Mucosa of descending colon (tissue), 3 donors: ENCODE measurements around the gene MMP3. TPM values are rescaled to one million over a fixed set of nuclear protein-coding genes. Genes with fewer than 3 reads are reported as not detected.

Experiments used
- ATAC-seq: fragments of 200-7000 bp; cut with Tn5 transposase; one replicate; pipeline ENCODE4 v1.9.1; 2020; ENCODE audit warnings: mild to moderate bottlenecking, moderate library complexity
- DNase-seq, 3 donors: peaks; one replicate each; pipeline ENCODE4 v3.0.0-alpha.2; 2020
- H3K36me3 ChIP-seq: fragments of 200-600 bp; one replicate; pipeline ENCODE4 v1.8.0; 2021; ENCODE audit warnings: low read depth, mild to moderate bottlenecking
- H3K4me1 ChIP-seq: fragments of 200-600 bp; one replicate; pipeline ENCODE4 v1.8.0; 2021; ENCODE audit warnings: low read depth, mild to moderate bottlenecking
- H3K4me3 ChIP-seq: fragments of 200-600 bp; one replicate; pipeline ENCODE4 v1.8.0; 2021; ENCODE audit warnings: mild to moderate bottlenecking
- H3K9me3 ChIP-seq: fragments of 200-600 bp; one replicate; pipeline ENCODE4 v1.8.0; 2021; ENCODE audit warnings: mild to moderate bottlenecking
- intact Hi-C, 2 donors: fragments of 100-400 bp; cut with DNase I in 1 of 2; cut with micrococcal nuclease in 1 of 2; formaldehyde crosslinking; loops; one replicate each; pipeline versions ENCODE4 v1.11.0 to v1.11.1; 2022; cut with DNase I, micrococcal nuclease
- total RNA-seq, 3 donors: library from RNA; stranded (reverse); fragmentation: NEBNext Ultra II Directional in 2 of 3; extraction: Animal tissue kit (Norgen Biotek cat#: 25700) in 2 of 3; gene quantifications; one replicate each; pipeline versions ENCODE4 v1.2.1 to v1.2.4, GENCODE V29; 2021 to 2023
- TF ChIP-seq, protein P1 (sequence below): fragments of 200-600 bp; IDR thresholded peaks from one replicate; pipeline ENCODE4 v1.8.0; 2022; ENCODE audit warnings: antibody characterized with exemption, mild to moderate bottlenecking
- donor health status: DM: no; HTN: no; CAD: no; lungs with moderate emphysema.
- donor health status: DM: no; HTN: no; CAD: no.
- donor health status: DM: no; HTN: yes; CAD: no.

MMP3 gene
- total RNA-seq, 3 donors from 2014 or later = 0.47 to 1.3 TPM; not detected in 1

DNA sequence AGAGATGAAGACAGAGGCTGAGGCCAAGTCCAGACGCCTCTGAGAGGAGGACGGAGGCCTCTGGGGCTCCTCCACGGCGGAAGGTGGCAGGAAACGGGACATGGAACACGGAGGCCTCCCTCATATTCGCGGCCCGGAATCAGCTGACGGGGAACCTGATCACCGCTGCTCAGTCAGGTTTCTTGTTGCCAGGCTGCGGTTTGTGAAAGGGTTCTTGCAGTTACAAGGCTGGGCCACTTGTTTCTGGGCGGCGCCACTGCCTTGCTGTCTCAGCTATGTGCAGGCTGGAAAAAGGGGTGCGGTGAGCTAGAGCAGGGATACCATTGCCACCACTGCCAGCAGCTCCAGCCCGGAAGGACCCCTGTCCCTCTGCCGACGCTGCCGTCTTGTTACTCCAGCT, 35.5 kb downstream of the MMP3 start:
- ATAC-seq (peak; percentile 45), DNase-seq (no peak)
- Histone ChIP-seq H3K36me3 (no peaks in the 10 kb centered on the region), H3K4me3 (no peak overlapping the region), H3K4me1 (no peaks in the 10 kb centered on the region), H3K9me3 (no peaks in the 10 kb centered on the region)
- intact Hi-C loops = no loop called here
- TF ChIP-seq, protein P1, sequence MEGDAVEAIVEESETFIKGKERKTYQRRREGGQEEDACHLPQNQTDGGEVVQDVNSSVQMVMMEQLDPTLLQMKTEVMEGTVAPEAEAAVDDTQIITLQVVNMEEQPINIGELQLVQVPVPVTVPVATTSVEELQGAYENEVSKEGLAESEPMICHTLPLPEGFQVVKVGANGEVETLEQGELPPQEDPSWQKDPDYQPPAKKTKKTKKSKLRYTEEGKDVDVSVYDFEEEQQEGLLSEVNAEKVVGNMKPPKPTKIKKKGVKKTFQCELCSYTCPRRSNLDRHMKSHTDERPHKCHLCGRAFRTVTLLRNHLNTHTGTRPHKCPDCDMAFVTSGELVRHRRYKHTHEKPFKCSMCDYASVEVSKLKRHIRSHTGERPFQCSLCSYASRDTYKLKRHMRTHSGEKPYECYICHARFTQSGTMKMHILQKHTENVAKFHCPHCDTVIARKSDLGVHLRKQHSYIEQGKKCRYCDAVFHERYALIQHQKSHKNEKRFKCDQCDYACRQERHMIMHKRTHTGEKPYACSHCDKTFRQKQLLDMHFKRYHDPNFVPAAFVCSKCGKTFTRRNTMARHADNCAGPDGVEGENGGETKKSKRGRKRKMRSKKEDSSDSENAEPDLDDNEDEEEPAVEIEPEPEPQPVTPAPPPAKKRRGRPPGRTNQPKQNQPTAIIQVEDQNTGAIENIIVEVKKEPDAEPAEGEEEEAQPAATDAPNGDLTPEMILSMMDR = no peak

DNA sequence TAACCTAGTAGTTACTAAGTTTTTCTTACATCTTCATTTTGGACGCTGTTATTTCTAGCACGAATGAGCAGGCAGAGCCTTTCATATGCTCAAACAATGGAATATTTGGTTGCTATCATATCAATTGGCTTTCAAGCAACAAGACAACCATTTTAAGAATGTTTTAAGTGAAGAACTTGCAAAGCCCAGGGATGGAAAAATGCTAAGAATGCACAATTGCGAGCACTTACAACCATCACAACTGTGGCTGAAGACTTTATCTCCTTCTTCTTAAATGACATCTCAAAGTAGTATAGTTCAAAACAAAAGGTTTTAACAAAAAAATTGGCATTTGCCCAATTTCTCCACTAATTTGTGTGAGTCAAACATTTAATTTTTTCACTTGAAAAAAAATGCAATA, 37.1 kb downstream of the MMP3 start:
- Histone ChIP-seq H3K36me3 (no peaks in the 10 kb centered on the region), H3K9me3 (no peaks in the 10 kb centered on the region), H3K4me1 (no peaks in the 10 kb centered on the region), H3K4me3 (no peak overlapping the region)
- intact Hi-C loops = no loop called here
- ATAC-seq (no peak), DNase-seq (no peak)
- TF ChIP-seq, protein P1 = no peak

DNA sequence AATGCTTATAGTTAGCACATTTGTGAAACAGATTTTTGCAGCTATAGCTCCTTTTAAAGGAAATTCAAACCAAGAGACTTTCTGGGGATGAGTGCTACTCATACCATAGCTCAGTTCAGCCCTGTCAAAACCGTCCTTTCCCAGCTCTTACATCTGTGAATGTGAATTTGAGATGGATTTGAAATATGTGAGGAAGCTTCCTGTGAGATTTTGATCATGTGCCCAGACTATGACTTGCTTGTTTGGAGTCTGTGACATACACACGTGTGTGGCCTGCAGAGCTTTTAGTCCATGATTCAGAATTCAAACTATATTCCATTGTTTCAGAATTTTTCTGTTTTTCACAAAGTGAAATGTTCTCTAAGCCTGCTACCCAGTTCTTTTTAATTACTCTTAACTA, 41.1 kb downstream of the MMP3 start:
- intact Hi-C loops = no loop called here
- no peak for DNase-seq
- Histone ChIP-seq H3K36me3 (no peaks in the 10 kb centered on the region), H3K4me1 (no peaks in the 10 kb centered on the region), H3K9me3 (no peaks in the 10 kb centered on the region), H3K4me3 (no peak overlapping the region)
- no peak for ATAC-seq
- TF ChIP-seq, protein P1 = no peak

DNA sequence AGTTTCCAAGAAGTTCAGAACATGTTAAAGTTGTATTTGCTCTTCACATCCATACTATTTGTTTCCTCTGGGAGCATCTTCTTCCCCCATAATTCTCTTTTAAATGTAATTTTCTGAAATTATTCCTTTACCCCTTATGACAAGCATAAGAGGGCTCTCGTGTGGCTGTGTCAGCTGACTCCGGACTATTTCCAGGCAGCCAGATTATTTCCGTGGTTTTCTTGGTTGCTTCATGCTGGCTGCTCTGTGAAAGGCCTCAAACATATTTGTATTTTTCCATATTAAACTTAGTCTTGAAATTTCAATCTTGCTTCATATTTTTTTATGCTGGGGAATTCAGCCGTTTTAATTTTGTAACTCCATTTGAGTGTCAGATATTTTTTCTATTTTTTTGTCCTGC, 42.6 kb downstream of the MMP3 start:
- Histone ChIP-seq H3K36me3 (no peaks in the 10 kb centered on the region), H3K4me3 (no peak overlapping the region), H3K4me1 (no peaks in the 10 kb centered on the region), H3K9me3 (no peaks in the 10 kb centered on the region)
- DNase-seq (no peak), ATAC-seq (no peak)
- TF ChIP-seq, protein P1 = no peak
- intact Hi-C loops = no loop called here

GRCh38 chr11:102799681-102800340, 43.6 kb downstream of the MMP3 start:
- TF ChIP-seq, protein P1 = no peak
- Histone ChIP-seq H3K9me3 (no peaks in the 10 kb centered on the region), H3K4me1 (no peaks in the 10 kb centered on the region), H3K4me3 (no peak overlapping the region), H3K36me3 (no peaks in the 10 kb centered on the region)
- intact Hi-C loops = no loop called here
- ATAC-seq = no peak
- DNase-seq = no peak
